ENCODE results near the gene SLC5A10.

Gene SLC5A10

DNA sequence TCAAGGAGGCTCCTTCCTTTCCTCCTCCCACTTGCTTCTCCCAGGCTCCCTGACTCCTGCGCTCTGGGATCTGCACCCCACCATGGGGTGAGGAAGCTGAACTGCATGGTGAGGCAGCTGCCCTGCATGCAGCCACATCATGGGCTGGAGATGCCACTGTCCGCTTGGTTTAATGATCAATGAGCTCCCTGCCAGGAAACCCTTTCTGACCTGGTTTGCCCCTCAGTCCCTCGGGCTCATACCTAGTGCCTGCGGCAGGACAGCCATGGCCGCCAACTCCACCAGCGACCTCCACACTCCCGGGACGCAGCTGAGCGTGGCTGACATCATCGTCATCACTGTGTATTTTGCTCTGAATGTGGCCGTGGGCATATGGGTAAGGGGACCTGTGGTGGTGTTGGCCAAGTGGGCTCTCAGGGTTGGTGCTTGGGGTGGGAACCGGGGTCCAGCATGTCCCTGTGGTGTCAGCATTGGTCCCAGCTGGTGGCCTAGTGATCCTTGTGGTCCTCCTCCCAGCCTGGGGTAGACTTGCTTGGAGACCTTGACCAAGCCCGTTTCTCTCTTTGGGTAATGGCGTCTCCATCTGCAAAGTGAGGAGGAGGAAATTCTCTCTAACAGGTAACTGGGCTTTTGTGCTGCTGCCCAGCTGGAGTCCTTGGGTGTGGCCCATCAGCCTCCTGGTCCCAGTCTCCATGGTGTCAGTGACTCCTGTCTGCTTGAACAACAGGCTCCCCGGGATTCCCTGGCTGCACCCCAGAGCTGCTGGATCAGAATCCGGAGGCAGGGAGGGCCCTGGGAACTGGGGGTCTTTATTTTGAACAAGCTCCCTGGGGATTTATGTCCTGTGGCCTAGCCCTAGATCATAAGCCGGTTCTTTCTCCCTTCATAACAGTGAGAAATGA lies at the start of gene SLC5A10:
Gene SLC5A10, plus strand, starts transcription at position 225 of the 902 bp plus-strand sequence. Its CDS starts 41 bp downstream, at position 266.
- Histone ChIP-seq H3K4me1 (ENCODE audit: insufficient read depth, low read length, severe bottlenecking) (no peaks in the 10 kb centered on the region), H3K9me2 (ENCODE audit: low read depth, low read length) (no peaks in the 10 kb centered on the region), H3K27ac (ENCODE audit: low read depth, low read length, poor library complexity, severe bottlenecking) (no peak within 1 kb of the TSS), H3K36me3 (ENCODE audit: insufficient read depth, low read length) (no peaks in the 10 kb centered on the region), H3K4me3 (ENCODE audit: low read depth, low read length, poor library complexity, severe bottlenecking) (no peak within 1 kb of the TSS), H3K9ac (ENCODE audit: low read length) (no peak within 1 kb of the TSS), H2AFZ (ENCODE audit: low read length) (no peak within 1 kb of the TSS), H3K4me2 (ENCODE audit: low read length) (no peak within 1 kb of the TSS), H4K20me1 (ENCODE audit: insufficient read depth, low read length) (no peaks in the 10 kb centered on the region), H3K27me3 (ENCODE audit: insufficient read depth, low read length) (no peaks in the 10 kb centered on the region; the same call in 1 of the 2 replicates), H3K9me3 (ENCODE audit: low read length) (no peaks in the 10 kb centered on the region), H3K79me2 (ENCODE audit: insufficient read depth, low read length) (no peaks in the 10 kb centered on the region), H3F3A (ENCODE audit: insufficient read depth, low read length) (no peaks in the 10 kb centered on the region)
- TF ChIP-seq EZH2 (IDR thresholded peaks at IDR 0.05; ENCODE audit: borderline replicate concordance, low read length): no peak
- TF ChIP-seq, protein P1, sequence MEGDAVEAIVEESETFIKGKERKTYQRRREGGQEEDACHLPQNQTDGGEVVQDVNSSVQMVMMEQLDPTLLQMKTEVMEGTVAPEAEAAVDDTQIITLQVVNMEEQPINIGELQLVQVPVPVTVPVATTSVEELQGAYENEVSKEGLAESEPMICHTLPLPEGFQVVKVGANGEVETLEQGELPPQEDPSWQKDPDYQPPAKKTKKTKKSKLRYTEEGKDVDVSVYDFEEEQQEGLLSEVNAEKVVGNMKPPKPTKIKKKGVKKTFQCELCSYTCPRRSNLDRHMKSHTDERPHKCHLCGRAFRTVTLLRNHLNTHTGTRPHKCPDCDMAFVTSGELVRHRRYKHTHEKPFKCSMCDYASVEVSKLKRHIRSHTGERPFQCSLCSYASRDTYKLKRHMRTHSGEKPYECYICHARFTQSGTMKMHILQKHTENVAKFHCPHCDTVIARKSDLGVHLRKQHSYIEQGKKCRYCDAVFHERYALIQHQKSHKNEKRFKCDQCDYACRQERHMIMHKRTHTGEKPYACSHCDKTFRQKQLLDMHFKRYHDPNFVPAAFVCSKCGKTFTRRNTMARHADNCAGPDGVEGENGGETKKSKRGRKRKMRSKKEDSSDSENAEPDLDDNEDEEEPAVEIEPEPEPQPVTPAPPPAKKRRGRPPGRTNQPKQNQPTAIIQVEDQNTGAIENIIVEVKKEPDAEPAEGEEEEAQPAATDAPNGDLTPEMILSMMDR (IDR thresholded peaks at IDR 0.05; ENCODE audit: low read length): no peak

DNA sequence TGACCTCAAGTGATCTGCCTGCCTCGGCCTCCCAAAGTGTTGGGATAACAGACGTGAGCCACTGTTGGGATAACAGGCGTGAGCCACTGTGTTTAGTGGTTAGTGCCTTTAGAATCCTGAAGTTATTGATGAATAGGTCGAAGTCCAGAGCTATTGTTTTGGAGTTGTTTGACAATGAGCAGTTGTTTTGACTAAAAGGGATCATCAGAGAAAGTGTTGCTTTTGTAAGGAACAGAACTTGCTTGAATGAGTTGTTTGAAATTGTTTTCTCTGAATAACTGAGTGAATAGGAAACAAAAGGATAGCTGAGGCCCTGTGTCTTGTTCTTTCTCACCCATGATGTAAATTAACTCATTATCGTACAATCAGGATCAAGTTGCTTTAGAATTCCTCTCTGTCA lies 47.5 kb upstream of the SLC5A10 start:
- Histone ChIP-seq H3K27ac (ENCODE audit: low read depth, low read length, poor library complexity, severe bottlenecking) (no peak overlapping the region), H3K79me2 (ENCODE audit: insufficient read depth, low read length) (no peaks in the 10 kb centered on the region), H3K4me1 (ENCODE audit: insufficient read depth, low read length, severe bottlenecking) (peaks cover 28% of the 10 kb centered on the region), H3K4me3 (ENCODE audit: low read depth, low read length, poor library complexity, severe bottlenecking) (no peak overlapping the region), H3K27me3 (ENCODE audit: insufficient read depth, low read length) (no peaks in the 10 kb centered on the region), H4K20me1 (ENCODE audit: insufficient read depth, low read length) (no peaks in the 10 kb centered on the region), H3K36me3 (ENCODE audit: insufficient read depth, low read length) (peaks cover 70% of the 10 kb centered on the region), H3K9me2 (ENCODE audit: low read depth, low read length) (no peaks in the 10 kb centered on the region), H3F3A (ENCODE audit: insufficient read depth, low read length) (no peaks in the 10 kb centered on the region), H3K9me3 (ENCODE audit: low read length) (no peaks in the 10 kb centered on the region), H3K9ac (ENCODE audit: low read length) (no peak overlapping the region), H3K4me2 (ENCODE audit: low read length) (no peak overlapping the region), H2AFZ (ENCODE audit: low read length) (no peak overlapping the region)
- TF ChIP-seq EZH2 (IDR thresholded peaks at IDR 0.05; ENCODE audit: borderline replicate concordance, low read length): no peak
- TF ChIP-seq, protein P1 (IDR thresholded peaks at IDR 0.05; ENCODE audit: low read length): no peak

DNA sequence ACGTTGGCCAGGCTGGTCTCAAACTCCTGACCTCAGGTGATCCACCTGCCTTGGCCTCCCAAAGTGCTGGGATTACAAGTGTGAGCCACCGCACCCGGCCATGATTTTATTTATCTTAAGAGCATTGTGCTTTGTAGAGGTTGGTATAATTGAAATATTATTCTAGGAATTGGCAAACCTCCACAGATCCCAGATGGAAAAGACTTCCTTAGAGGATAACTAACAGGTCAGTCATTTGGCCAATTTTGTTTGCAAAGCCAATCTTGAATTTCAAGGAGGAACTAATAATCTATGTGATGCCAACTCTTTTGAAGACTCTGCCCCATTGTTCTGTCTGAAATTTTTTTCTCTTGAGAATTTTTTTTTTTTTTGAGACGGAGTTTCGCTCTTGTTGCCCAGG lies 46.7 kb upstream of the SLC5A10 start:
- H3K27ac ChIP-seq (ENCODE audit: low read depth, low read length, poor library complexity, severe bottlenecking): no peak overlapping the region
- H3K9me3 ChIP-seq (ENCODE audit: low read length): no peaks in the 10 kb centered on the region
- no peaks in the 10 kb centered on the region for H3F3A ChIP-seq (ENCODE audit: insufficient read depth, low read length)
- peaks cover 72% of the 10 kb centered on the region for H3K36me3 ChIP-seq (ENCODE audit: insufficient read depth, low read length)
- H3K4me1 ChIP-seq (ENCODE audit: insufficient read depth, low read length, severe bottlenecking): peaks cover 20% of the 10 kb centered on the region
- no peak for TF ChIP-seq EZH2 (IDR thresholded peaks at IDR 0.05; ENCODE audit: borderline replicate concordance, low read length)
- TF ChIP-seq, protein P1 (IDR thresholded peaks at IDR 0.05; ENCODE audit: low read length): no peak
- no peaks in the 10 kb centered on the region for H3K27me3 ChIP-seq (ENCODE audit: insufficient read depth, low read length)
- no peaks in the 10 kb centered on the region for H4K20me1 ChIP-seq (ENCODE audit: insufficient read depth, low read length)
- no peak overlapping the region for H3K4me2 ChIP-seq (ENCODE audit: low read length)
- no peak overlapping the region for H2AFZ ChIP-seq (ENCODE audit: low read length)
- H3K9ac ChIP-seq (ENCODE audit: low read length): no peak overlapping the region
- no peak overlapping the region for H3K4me3 ChIP-seq (ENCODE audit: low read depth, low read length, poor library complexity, severe bottlenecking)
- no peaks in the 10 kb centered on the region for H3K9me2 ChIP-seq (ENCODE audit: low read depth, low read length)
- H3K79me2 ChIP-seq (ENCODE audit: insufficient read depth, low read length): no peaks in the 10 kb centered on the region
